CD4-positive, alpha-beta T cell (primary cell): ENCODE data around the gene KCNA10. TPM values are rescaled to one million over a fixed set of nuclear protein-coding genes. Genes with fewer than 3 reads are reported as not detected.

ENCODE experiments used
- ATAC-seq: fragments of 200-7000 bp; cut with Tn5 transposase; one replicate; pipeline ENCODE4 v1.10.0; 2022; ENCODE audit warnings: mild to moderate bottlenecking; ENCODE audit not compliant: poor library complexity
- CTCF ChIA-PET: fragments of 350-600 bp; sonication (Branson Sonifier 250); formaldehyde crosslinking; loops from one replicate; lab custom pipeline; 2021; ENCODE audit warnings: antibody characterized with exemption, inconsistent platforms; lab: Charles Lee
- POLR2A ChIA-PET: fragments of 350-600 bp; sonication (Branson Sonifier 250); formaldehyde crosslinking; loops from one replicate; lab custom pipeline; 2021; ENCODE audit warnings: antibody characterized with exemption, inconsistent platforms; lab: Charles Lee
- DNase-seq, 14 experiments: peaks; one replicate each; pipeline ENCODE4 v3.0.0-alpha.2; 2013 to 2020; ENCODE audit warnings: mixed read lengths in 2 of 14
- H3K27ac ChIP-seq, 2 donors: one replicate each; pipeline versions ENCODE4 v1.5.1 to v1.7.0; 2013; ENCODE audit warnings: low read length in 2 of 2, low read depth in 1 of 2, mild to moderate bottlenecking in 1 of 2
- H3K27me3 ChIP-seq, 2 experiments: 1 replicate in 1 of 2; 2 replicates in 1 of 2; pipeline versions ENCODE4 v1.6.1 to v1.7.0; 2013; ENCODE audit warnings: low read length in 2 of 2, control low read depth in 1 of 2, mild to moderate bottlenecking in 1 of 2, moderate library complexity in 1 of 2; ENCODE audit not compliant: insufficient read depth in 2 of 2, control insufficient read depth in 1 of 2
- H3K36me3 ChIP-seq: one replicate; pipeline ENCODE4 v1.6.1; 2013; ENCODE audit warnings: low read length, control low read depth; ENCODE audit not compliant: insufficient read depth
- H3K4me1 ChIP-seq: one replicate; pipeline ENCODE4 v1.6.1; 2013; ENCODE audit warnings: low read length, control low read depth; ENCODE audit not compliant: insufficient read depth
- H3K4me3 ChIP-seq: one replicate; pipeline ENCODE4 v1.5.1; 2013; ENCODE audit warnings: mild to moderate bottlenecking, low read length, moderate library complexity
- H3K9me3 ChIP-seq, 2 experiments: 1 replicate in 1 of 2; 2 replicates in 1 of 2; pipeline versions ENCODE4 v1.6.1 to v1.7.0; 2013; ENCODE audit warnings: low read length in 2 of 2, mild to moderate bottlenecking in 2 of 2, control low read depth in 1 of 2, moderate library complexity in 1 of 2; ENCODE audit not compliant: control insufficient read depth in 1 of 2, insufficient read depth in 1 of 2
- H3K27ac Mint-ChIP-seq: one replicate; pipeline ENCODE4 v1.8.0; 2020; ENCODE audit warnings: mixed read lengths
- H3K27me3 Mint-ChIP-seq: one replicate; pipeline ENCODE4 v1.8.0; 2021; ENCODE audit warnings: mixed read lengths
- H3K36me3 Mint-ChIP-seq: one replicate; pipeline ENCODE4 v1.8.0; 2021; ENCODE audit warnings: low read depth, mixed read lengths
- H3K4me1 Mint-ChIP-seq: one replicate; pipeline ENCODE4 v1.8.0; 2021; ENCODE audit warnings: low read depth, mixed read lengths
- H3K4me3 Mint-ChIP-seq: one replicate; pipeline ENCODE4 v1.8.0; 2020; ENCODE audit warnings: mild to moderate bottlenecking, mixed read lengths
- H3K9me3 Mint-ChIP-seq: one replicate; pipeline ENCODE4 v1.8.0; 2020; ENCODE audit warnings: mixed read lengths
- intact Hi-C, 2 experiments: fragments of 100-400 bp; cut with DNase I in 1 of 2; cut with micrococcal nuclease in 1 of 2; formaldehyde crosslinking; loops; one replicate each; pipeline versions ENCODE4 v1.15.1 to v1.9.0; 2023 to 2025; cut with DNase I, micrococcal nuclease
- total RNA-seq, 174 experiments: library from RNA in 2 of 174; stranded (reverse) in 2 of 174; gene quantifications; one replicate each; pipeline ENCODE4 v1.2.3 and lab custom pipeline; 2021 to 2026
- TF ChIP-seq, protein P1 (sequence below): fragments of 200-600 bp; IDR thresholded peaks from one replicate; pipeline ENCODE4 v1.8.0; 2022; ENCODE audit warnings: antibody characterized with exemption, mild to moderate bottlenecking

KCNA10 gene
- total RNA-seq, 2 experiments from 2014 or later: not detected

- H3K9me3 ChIP-seq: no peaks in the 10 kb centered on the region
- POLR2A ChIA-PET: no interaction called here
- no peak overlapping the region for H3K27ac Mint-ChIP-seq
- no peak overlapping the region for H3K4me3 Mint-ChIP-seq
- CTCF ChIA-PET: no interaction called here
- no peak overlapping the region for H3K4me3 ChIP-seq
- intact Hi-C loops: loop anchor here in 1 of 2 experiments (10.0 kb wide), 1 partner anchor 288 kb away; no protein-coding TSS in a partner anchor
- DNase-seq (no peak), ATAC-seq (no peak)
- no peaks in the 10 kb centered on the region for H3K9me3 Mint-ChIP-seq
- no peaks in the 10 kb centered on the region for H3K36me3 Mint-ChIP-seq
- no peak overlapping the region for H3K27ac ChIP-seq
- H3K4me1 Mint-ChIP-seq: no peaks in the 10 kb centered on the region
- H3K36me3 ChIP-seq: no peaks in the 10 kb centered on the region
- no peaks in the 10 kb centered on the region for H3K27me3 ChIP-seq
- H3K27me3 Mint-ChIP-seq: no peaks in the 10 kb centered on the region
- TF ChIP-seq, protein P1, sequence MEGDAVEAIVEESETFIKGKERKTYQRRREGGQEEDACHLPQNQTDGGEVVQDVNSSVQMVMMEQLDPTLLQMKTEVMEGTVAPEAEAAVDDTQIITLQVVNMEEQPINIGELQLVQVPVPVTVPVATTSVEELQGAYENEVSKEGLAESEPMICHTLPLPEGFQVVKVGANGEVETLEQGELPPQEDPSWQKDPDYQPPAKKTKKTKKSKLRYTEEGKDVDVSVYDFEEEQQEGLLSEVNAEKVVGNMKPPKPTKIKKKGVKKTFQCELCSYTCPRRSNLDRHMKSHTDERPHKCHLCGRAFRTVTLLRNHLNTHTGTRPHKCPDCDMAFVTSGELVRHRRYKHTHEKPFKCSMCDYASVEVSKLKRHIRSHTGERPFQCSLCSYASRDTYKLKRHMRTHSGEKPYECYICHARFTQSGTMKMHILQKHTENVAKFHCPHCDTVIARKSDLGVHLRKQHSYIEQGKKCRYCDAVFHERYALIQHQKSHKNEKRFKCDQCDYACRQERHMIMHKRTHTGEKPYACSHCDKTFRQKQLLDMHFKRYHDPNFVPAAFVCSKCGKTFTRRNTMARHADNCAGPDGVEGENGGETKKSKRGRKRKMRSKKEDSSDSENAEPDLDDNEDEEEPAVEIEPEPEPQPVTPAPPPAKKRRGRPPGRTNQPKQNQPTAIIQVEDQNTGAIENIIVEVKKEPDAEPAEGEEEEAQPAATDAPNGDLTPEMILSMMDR: no peak
- H3K4me1 ChIP-seq: no peaks in the 10 kb centered on the region
Measured at GRCh38 chr1:110492573-110492972, 26.4 kb downstream of the KCNA10 start.

GRCh38 chr1:110490791-110491451 is 28.1 kb downstream of the KCNA10 start:
- H3K36me3 Mint-ChIP-seq: no peaks in the 10 kb centered on the region
- H3K27me3 Mint-ChIP-seq: no peaks in the 10 kb centered on the region
- no peak overlapping the region for H3K27ac Mint-ChIP-seq
- CTCF ChIA-PET: no interaction called here
- Histone ChIP-seq H3K27ac (no peak overlapping the region), H3K9me3 (no peaks in the 10 kb centered on the region), H3K27me3 (no peaks in the 10 kb centered on the region), H3K36me3 (no peaks in the 10 kb centered on the region), H3K4me3 (no peak overlapping the region), H3K4me1 (no peaks in the 10 kb centered on the region)
- H3K9me3 Mint-ChIP-seq: no peaks in the 10 kb centered on the region
- DNase-seq (no peak), ATAC-seq (no peak)
- POLR2A ChIA-PET: no interaction called here
- no peak overlapping the region for H3K4me3 Mint-ChIP-seq
- intact Hi-C loops: loop anchor here in 1 of 2 experiments (10.0 kb wide), 1 partner anchor 286 kb away; no protein-coding TSS in a partner anchor
- no peaks in the 10 kb centered on the region for H3K4me1 Mint-ChIP-seq
- TF ChIP-seq, protein P1: no peak

DNA sequence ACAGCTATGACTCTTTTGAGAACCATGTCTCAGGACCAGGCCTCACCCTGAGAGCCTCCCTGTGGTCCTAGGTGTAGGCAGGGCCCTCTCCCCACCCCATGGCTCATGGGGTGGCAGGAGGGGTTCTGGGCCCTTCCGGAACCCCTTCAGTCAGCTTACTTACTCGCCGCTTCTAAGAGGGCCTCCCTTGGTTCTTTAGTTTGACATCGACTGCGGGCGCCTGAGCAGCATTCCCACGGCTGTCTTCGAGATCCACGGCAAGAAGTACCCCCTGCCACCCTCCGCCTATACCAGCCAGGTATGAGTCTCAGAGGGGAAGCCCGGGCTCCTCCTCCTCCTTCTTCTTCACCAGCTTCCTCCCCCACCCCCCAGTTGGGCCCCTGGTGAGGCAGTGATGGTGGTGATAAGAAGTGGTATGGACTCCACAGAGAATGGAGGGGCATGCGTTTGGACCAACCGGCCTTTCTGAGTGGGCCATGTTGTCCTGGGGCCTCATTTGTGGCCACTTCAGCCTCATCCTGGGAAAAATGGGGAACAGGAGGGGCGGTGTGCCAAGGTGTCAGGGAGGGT is 28.9 kb downstream of the KCNA10 start:
- peaks cover 7% of the 10 kb centered on the region for H3K27me3 Mint-ChIP-seq
- ATAC-seq: no peak
- H3K9me3 Mint-ChIP-seq: no peaks in the 10 kb centered on the region
- Histone ChIP-seq H3K36me3 (no peaks in the 10 kb centered on the region), H3K4me3 (no peak overlapping the region), H3K27me3 (no peaks in the 10 kb centered on the region), H3K27ac (no peak overlapping the region), H3K9me3 (no peaks in the 10 kb centered on the region), H3K4me1 (no peaks in the 10 kb centered on the region)
- H3K27ac Mint-ChIP-seq: no peak overlapping the region
- TF ChIP-seq, protein P1: no peak
- no peaks in the 10 kb centered on the region for H3K36me3 Mint-ChIP-seq
- no peak overlapping the region for H3K4me3 Mint-ChIP-seq
- POLR2A ChIA-PET: no interaction called here
- CTCF ChIA-PET: no interaction called here
- intact Hi-C loops: loop anchor here in 1 of 2 experiments (10.0 kb wide), 1 partner anchor 285 kb away; no protein-coding TSS in a partner anchor
- no peak for DNase-seq
- H3K4me1 Mint-ChIP-seq: no peaks in the 10 kb centered on the region
